Lower leg skin (tissue), 3 donors: ENCODE measurements around the gene ADIPOR1.

Experiments
- CTCF ChIP-seq, 3 donors: fragments of 450-650 bp; IDR thresholded peaks; one replicate each; pipeline ENCODE4 v1.5.1; 2016; ENCODE audit warnings: antibody characterized with exemption in 3 of 3, mild to moderate bottlenecking in 3 of 3, moderate library complexity in 2 of 3
- POLR2A ChIP-seq, 2 donors: fragments of 450-650 bp; IDR thresholded peaks; one replicate each; pipeline ENCODE4 v1.6.1; 2016 to 2017; ENCODE audit warnings: antibody characterized with exemption in 2 of 2, mild to moderate bottlenecking in 1 of 2, moderate library complexity in 1 of 2

- TF ChIP-seq CTCF (IDR thresholded peaks at IDR 0.05), result no peak
- TF ChIP-seq POLR2A (IDR thresholded peaks at IDR 0.05), result no peak
Observed at GRCh38 chr1:202989879-202990278, 31.8 kb upstream of the ADIPOR1 start.
